HG03571 (cell line): Measurements from ENCODE around the gene RASSF8.

ENCODE experiments used
- ATAC-seq: cut with Tn5 transposase; IDR thresholded peaks from one replicate; pipeline ENCODE4 v1.9.1; 2021; ENCODE audit not compliant: unreplicated experiment

RASSF8 gene

GRCh38 chr12:25990495-25990894, 32.0 kb downstream of the RASSF8 start:
- ATAC-seq: no peak

GRCh38 chr12:25992026-25992782, 33.7 kb downstream of the RASSF8 start:
- ATAC-seq: no peak

GRCh38 chr12:25993901-25994651, 35.6 kb downstream of the RASSF8 start:
- ATAC-seq: no peak

- ATAC-seq: no peak
Measured at GRCh38 chr12:25994901-25995625, 36.6 kb downstream of the RASSF8 start.

GRCh38 chr12:25995906-25996305, 37.4 kb downstream of the RASSF8 start:
- ATAC-seq: no peak

- no peak for ATAC-seq
Measured at GRCh38 chr12:25996677-25997076, 38.2 kb downstream of the RASSF8 start.

- no peak for ATAC-seq
Measured at GRCh38 chr12:25997201-25997963, 38.9 kb downstream of the RASSF8 start.

- no peak for ATAC-seq
Measured at GRCh38 chr12:26000898-26001297, 42.4 kb downstream of the RASSF8 start.

GRCh38 chr12:26001530-26001929, 43.0 kb downstream of the RASSF8 start:
- no peak for ATAC-seq

GRCh38 chr12:26003065-26003464, 44.6 kb downstream of the RASSF8 start:
- no peak for ATAC-seq

- no peak for ATAC-seq
Measured at GRCh38 chr12:26007566-26007965, 49.1 kb downstream of the RASSF8 start.

- no peak for ATAC-seq
Measured at GRCh38 chr12:26009593-26009992, 51.1 kb downstream of the RASSF8 start.

GRCh38 chr12:26010293-26010821, 51.9 kb downstream of the RASSF8 start:
- no peak for ATAC-seq

- no peak for ATAC-seq
Measured at GRCh38 chr12:26011099-26011498, 52.6 kb downstream of the RASSF8 start.

GRCh38 chr12:26014085-26014484, 55.6 kb downstream of the RASSF8 start:
- no peak for ATAC-seq

GRCh38 chr12:26016516-26016915, 58.0 kb downstream of the RASSF8 start:
- no peak for ATAC-seq

GRCh38 chr12:26017484-26018211, 59.2 kb downstream of the RASSF8 start:
- no peak for ATAC-seq

GRCh38 chr12:26018926-26019325, 60.4 kb downstream of the RASSF8 start:
- no peak for ATAC-seq

- no peak for ATAC-seq
Measured at GRCh38 chr12:26021534-26021933, 63.1 kb downstream of the RASSF8 start.

- no peak for ATAC-seq
Measured at GRCh38 chr12:26022043-26022442, 63.6 kb downstream of the RASSF8 start.
